HG03457 (cell line): Measurements from ENCODE around the gene UNCX.
"Not testable (repeated sequence)": the region's sequence is repeated elsewhere in the genome, so short reads cannot be mapped to it uniquely, and the experiment has no call there.

ENCODE experiments used
- ATAC-seq: cut with Tn5 transposase; IDR thresholded peaks from one replicate; pipeline ENCODE4 v1.9.1; 2021; ENCODE audit warnings: moderate number of reproducible peaks; ENCODE audit not compliant: unreplicated experiment

The UNCX gene

GRCh38 chr7:1274121-1274875 is 41.6 kb downstream of the UNCX start:
- ATAC-seq = no peak

DNA sequence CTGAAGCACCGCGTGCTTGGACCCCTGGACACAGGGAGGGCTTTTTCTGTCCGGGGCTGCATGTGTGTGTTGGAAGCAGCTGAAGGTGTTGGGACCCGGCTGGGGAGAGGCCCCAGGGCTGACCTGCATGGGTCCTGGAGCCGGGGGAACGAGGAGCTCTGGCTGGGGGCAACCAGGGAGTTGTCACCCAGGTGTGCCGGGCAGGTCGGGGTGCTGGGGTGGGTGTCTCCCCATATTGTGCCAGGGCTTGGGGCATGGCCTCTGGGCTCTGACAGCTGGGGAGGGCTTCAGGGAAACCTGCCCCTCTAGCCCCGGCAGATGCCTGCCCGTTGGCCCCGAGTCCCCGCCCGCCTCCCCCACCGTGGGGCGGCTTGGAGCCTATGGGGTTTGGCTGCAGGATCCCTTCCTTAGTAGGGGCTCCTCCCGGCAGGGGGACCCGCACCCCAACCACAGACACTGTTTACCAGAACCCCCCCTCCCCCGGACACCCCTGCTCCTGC is 42.3 kb downstream of the UNCX start:
- ATAC-seq = no peak

GRCh38 chr7:1275451-1276381 is 43.0 kb downstream of the UNCX start:
- ATAC-seq = no peak

DNA sequence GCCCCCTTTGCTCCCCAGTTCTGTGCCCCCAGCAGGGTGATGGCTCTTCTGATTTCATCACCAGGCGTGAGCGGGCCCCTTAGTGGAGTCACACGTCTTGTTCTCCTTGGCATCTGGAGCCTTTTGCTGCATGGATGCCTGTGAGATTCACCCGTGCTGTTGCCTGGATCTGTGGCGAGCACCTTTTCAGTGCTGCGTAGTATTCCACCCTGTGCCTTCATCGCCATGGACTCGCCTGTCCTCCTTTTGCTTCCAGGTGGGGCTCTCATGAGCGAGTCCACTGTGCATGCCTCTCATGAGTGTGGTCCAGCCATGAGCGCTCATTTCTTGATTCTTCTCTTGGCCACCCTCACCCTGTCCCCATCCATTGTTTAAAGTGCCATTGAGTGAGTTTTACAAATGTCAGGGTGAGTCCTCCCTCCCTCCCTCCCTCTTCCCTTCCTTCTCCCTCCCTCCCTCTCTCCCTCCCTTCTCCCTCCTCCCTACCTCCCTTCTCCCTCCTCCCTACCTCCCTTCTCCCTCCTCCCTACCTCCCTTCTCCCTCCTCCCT is 44.0 kb downstream of the UNCX start:
- no peak for ATAC-seq

DNA sequence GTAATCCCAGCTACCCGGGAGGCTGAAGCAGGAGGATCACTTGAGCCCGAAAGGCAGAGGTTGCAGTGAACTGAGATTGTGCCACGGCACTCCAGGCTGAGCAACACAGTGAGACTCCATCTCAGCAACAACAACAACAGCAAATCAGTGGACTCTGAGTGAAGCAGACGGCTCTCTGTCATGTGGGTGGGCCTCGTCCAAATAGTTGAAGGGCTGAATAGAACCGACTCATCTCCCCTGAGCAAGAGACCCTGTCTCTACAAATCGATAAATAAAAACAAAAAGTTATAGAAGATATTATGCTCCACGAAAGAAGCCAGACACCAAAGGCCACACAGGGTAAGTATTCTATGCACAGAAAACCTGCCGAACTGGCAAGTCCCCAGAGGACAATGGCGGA is 45.9 kb downstream of the UNCX start:
- ATAC-seq = no peak

DNA sequence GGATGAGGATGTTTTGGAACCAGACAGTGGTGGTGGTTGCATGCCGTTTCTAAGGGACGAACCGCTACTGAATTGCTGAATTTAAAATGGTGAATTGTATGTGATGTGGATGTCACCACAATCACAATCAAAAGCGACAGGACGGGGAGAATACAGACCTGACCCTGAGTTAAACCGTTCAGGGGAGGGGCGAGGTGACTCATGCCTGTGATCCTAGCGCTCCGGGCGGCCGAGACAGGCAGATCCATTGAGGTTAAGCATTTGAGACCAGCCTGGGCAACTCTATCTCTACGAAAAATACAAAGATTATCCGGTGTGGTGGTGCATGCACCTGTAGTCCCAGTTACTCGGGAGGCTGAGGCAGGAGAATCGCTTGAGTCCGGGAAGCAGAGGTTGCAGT is 46.4 kb downstream of the UNCX start:
- no peak for ATAC-seq

GRCh38 chr7:1279895-1280294 is 47.2 kb downstream of the UNCX start:
- not testable (repeated sequence) for ATAC-seq

- ATAC-seq = no peak
Measured at GRCh38 chr7:1281068-1281467, 48.4 kb downstream of the UNCX start.

- ATAC-seq = no peak
Measured at GRCh38 chr7:1282679-1283078, 50.0 kb downstream of the UNCX start.

GRCh38 chr7:1283337-1283736 is 50.7 kb downstream of the UNCX start:
- ATAC-seq = no peak

GRCh38 chr7:1283941-1284742 is 51.5 kb downstream of the UNCX start:
- no peak for ATAC-seq

GRCh38 chr7:1284743-1285458 is 52.2 kb downstream of the UNCX start:
- ATAC-seq = no peak

- ATAC-seq = no peak
Measured at GRCh38 chr7:1285556-1286301, 53.1 kb downstream of the UNCX start.
